C4-2B (cell line): Measurements from ENCODE around the gene VTI1A.

ENCODE experiments used
- ZFX ChIP-seq: fragments of 450-650 bp; IDR thresholded peaks from 2 replicates; pipeline ENCODE4 v1.6.1; 2017
- TF ChIP-seq, protein P1 (sequence below): fragments of 450-650 bp; conservative IDR thresholded peaks from 2 replicates; pipeline ENCODE4 v1.5.1; 2017; ENCODE audit warnings: mild to moderate bottlenecking

DNA sequence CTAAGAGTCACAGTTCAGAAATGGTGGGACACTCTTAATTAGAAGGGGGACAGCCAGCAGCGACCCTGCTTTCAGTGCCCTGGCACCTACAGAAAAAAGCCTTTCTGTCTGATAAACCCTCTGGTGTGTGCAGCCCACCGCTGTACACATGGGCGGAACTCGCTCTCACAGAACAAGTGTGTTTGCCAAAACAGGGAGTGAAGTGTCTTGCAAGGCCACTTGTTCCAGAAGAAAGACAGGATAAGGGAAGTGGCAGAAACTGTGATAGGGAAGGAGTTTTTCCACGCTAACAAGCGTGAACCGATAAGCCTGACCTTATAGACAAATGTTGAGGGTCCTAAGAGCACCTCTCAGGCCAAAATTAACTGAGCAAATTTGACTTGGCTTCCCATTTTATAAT is 299.3 kb downstream of the VTI1A start:
- TF ChIP-seq, protein P1, sequence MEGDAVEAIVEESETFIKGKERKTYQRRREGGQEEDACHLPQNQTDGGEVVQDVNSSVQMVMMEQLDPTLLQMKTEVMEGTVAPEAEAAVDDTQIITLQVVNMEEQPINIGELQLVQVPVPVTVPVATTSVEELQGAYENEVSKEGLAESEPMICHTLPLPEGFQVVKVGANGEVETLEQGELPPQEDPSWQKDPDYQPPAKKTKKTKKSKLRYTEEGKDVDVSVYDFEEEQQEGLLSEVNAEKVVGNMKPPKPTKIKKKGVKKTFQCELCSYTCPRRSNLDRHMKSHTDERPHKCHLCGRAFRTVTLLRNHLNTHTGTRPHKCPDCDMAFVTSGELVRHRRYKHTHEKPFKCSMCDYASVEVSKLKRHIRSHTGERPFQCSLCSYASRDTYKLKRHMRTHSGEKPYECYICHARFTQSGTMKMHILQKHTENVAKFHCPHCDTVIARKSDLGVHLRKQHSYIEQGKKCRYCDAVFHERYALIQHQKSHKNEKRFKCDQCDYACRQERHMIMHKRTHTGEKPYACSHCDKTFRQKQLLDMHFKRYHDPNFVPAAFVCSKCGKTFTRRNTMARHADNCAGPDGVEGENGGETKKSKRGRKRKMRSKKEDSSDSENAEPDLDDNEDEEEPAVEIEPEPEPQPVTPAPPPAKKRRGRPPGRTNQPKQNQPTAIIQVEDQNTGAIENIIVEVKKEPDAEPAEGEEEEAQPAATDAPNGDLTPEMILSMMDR, result no peak
- TF ChIP-seq ZFX, result no peak
